ENCODE data around the gene KIF23.
"Not testable (repeated sequence)": the region's sequence is repeated elsewhere in the genome, so short reads cannot be mapped to it uniquely, and the experiment has no call there.

The KIF23 gene

GRCh38 chr15:69444686-69445085 lies 30.5 kb downstream of the KIF23 start:
- no peak for DNase-seq
- Histone ChIP-seq H3K27ac (no peak overlapping the region), H3K27me3 (replicated peaks) (no peaks in the 10 kb centered on the region), H3K36me3 (replicated peaks) (peaks cover 7% of the 10 kb centered on the region), H3K4me3 (ENCODE audit: low read depth, low read length) (no peak overlapping the region)
- in situ Hi-C loops (cut with HindIII; ENCODE audit: low pct_ligation_motif_present, low sequenced_read_pairs) = no loop called here
- TF ChIP-seq CTCF (IDR thresholded peaks at IDR 0.05; ENCODE audit: low read depth, low read length, missing control alignments) = no peak

GRCh38 chr15:69446953-69447352 lies 32.8 kb downstream of the KIF23 start:
- Histone ChIP-seq H3K4me3 (ENCODE audit: low read depth, low read length) (no peak overlapping the region), H3K27me3 (replicated peaks) (no peaks in the 10 kb centered on the region), H3K36me3 (replicated peaks) (peaks cover 7% of the 10 kb centered on the region), H3K27ac (no peak overlapping the region)
- DNase-seq = no peak
- in situ Hi-C loops (cut with HindIII; ENCODE audit: low pct_ligation_motif_present, low sequenced_read_pairs) = no loop called here
- TF ChIP-seq CTCF (IDR thresholded peaks at IDR 0.05; ENCODE audit: low read depth, low read length, missing control alignments) = no peak

- H3K36me3 ChIP-seq (replicated peaks) = peaks cover 24% of the 10 kb centered on the region
- in situ Hi-C loops (cut with HindIII; ENCODE audit: low pct_ligation_motif_present, low sequenced_read_pairs); DNase-seq; H3K4me3 ChIP-seq (ENCODE audit: low read depth, low read length); H3K27me3 ChIP-seq (replicated peaks); H3K27ac ChIP-seq: not testable (repeated sequence)
Measured at GRCh38 chr15:69450221-69450620, 36.1 kb downstream of the KIF23 start.

- no peaks in the 10 kb centered on the region for H3K27me3 ChIP-seq (replicated peaks)
- no peak overlapping the region for H3K27ac ChIP-seq
- no peak overlapping the region for H3K4me3 ChIP-seq (ENCODE audit: low read depth, low read length)
- TF ChIP-seq CTCF (IDR thresholded peaks at IDR 0.05; ENCODE audit: low read depth, low read length, missing control alignments) = no peak
- in situ Hi-C loops (cut with HindIII; ENCODE audit: low pct_ligation_motif_present, low sequenced_read_pairs) = no loop called here
- DNase-seq = no peak
- H3K36me3 ChIP-seq (replicated peaks) = peaks cover 31% of the 10 kb centered on the region
Measured at GRCh38 chr15:69450968-69451695, 37.0 kb downstream of the KIF23 start.

- Histone ChIP-seq H3K27me3 (replicated peaks) (no peaks in the 10 kb centered on the region), H3K4me3 (ENCODE audit: low read depth, low read length) (peak overlapping the region; percentile 93), H3K36me3 (replicated peaks) (peaks cover 36% of the 10 kb centered on the region), H3K27ac (peak overlapping the region; percentile 73)
- in situ Hi-C loops (cut with HindIII; ENCODE audit: low pct_ligation_motif_present, low sequenced_read_pairs) = no loop called here
- no peak for TF ChIP-seq CTCF (IDR thresholded peaks at IDR 0.05; ENCODE audit: low read depth, low read length, missing control alignments)
- DNase-seq = peak; percentile 22
Measured at GRCh38 chr15:69451951-69452691, 38.0 kb downstream of the KIF23 start.

- peak within 1 kb of the TSS; percentile 93 for H3K4me3 ChIP-seq (ENCODE audit: low read depth, low read length)
- H3K27me3 ChIP-seq (replicated peaks) = no peaks in the 10 kb centered on the region
- TF ChIP-seq CTCF (IDR thresholded peaks at IDR 0.05; ENCODE audit: low read depth, low read length, missing control alignments) = no peak
- H3K27ac ChIP-seq = peak within 1 kb of the TSS; percentile 73
- peaks cover 40% of the 10 kb centered on the region for H3K36me3 ChIP-seq (replicated peaks)
- DNase-seq = peak; percentile 91
- in situ Hi-C loops (cut with HindIII; ENCODE audit: low pct_ligation_motif_present, low sequenced_read_pairs) = no loop called here
Measured at GRCh38 chr15:69452692-69453521, 38.8 kb downstream of the KIF23 start, which contains the start of gene RPLP1. RPLP1 (plus strand) TSS chr15:69452818; CDS start chr15:69452949, 131 bp downstream.

All from brain microvascular endothelial cell (primary cell).